Measurements from ENCODE around the gene MAD2L2.

Gene MAD2L2

DNA sequence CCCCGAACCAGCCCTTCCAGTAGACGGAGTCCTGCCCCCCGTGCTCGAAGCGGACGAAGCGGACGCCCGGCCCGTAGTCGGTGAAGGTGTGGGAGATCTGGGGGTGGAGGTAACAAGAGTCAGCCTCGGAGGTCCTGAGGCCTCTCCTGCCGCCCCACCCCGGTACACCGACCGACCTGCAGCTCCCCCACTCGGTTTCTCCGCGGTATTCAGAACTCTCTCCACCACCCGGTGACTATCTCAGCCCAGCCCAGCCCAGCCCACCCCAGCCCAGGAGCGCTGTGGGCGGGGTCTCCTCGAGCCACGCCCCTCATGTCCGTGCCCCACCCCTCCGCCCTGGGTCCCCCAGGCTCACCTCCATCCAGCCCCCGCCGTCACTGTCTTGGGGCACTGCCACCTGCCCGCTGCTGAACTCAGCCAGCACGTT is 32.2 kb downstream of the MAD2L2 start:
- Histone ChIP-seq H3K27me3 (ENCODE audit: low read length) (no peaks in the 10 kb centered on the region), H4K20me1 (ENCODE audit: low read depth, low read length) (no peaks in the 10 kb centered on the region), H3K9me3 (ENCODE audit: insufficient read depth, low read length) (no peaks in the 10 kb centered on the region), H3K4me2 (ENCODE audit: low read depth, low read length, poor library complexity, severe bottlenecking) (no peak overlapping the region), H2AFZ (ENCODE audit: low read depth, low read length, severe bottlenecking) (no peak overlapping the region), H3K9ac (ENCODE audit: low read length) (no peak overlapping the region), H3K9me2 (replicated peaks; ENCODE audit: insufficient read depth, low read length) (no peaks in the 10 kb centered on the region), H3K36me3 (ENCODE audit: low read length) (no peaks in the 10 kb centered on the region), H3K4me3 (ENCODE audit: insufficient read depth, low read length, poor library complexity, severe bottlenecking) (no peak overlapping the region), H3K27ac (ENCODE audit: low read depth, low read length) (no peak overlapping the region), H3K79me2 (ENCODE audit: insufficient read depth, low read length) (no peaks in the 10 kb centered on the region), H3F3A (ENCODE audit: insufficient read depth) (no peaks in the 10 kb centered on the region)
- TF ChIP-seq CTCF (IDR thresholded peaks at IDR 0.05; ENCODE audit: insufficient read depth, low read length, poor library complexity, severe bottlenecking) (no peak), EZH2phosphoT487 (conservative IDR thresholded peaks at IDR 0.05; ENCODE audit: low read length) (no peak)

GRCh38 chr1:11648039-11648438 is 32.9 kb downstream of the MAD2L2 start:
- no peaks in the 10 kb centered on the region for H3K36me3 ChIP-seq (ENCODE audit: low read length)
- H2AFZ ChIP-seq (ENCODE audit: low read depth, low read length, severe bottlenecking) = no peak overlapping the region
- H3K79me2 ChIP-seq (ENCODE audit: insufficient read depth, low read length) = no peaks in the 10 kb centered on the region
- no peaks in the 10 kb centered on the region for H3K9me3 ChIP-seq (ENCODE audit: insufficient read depth, low read length)
- no peak overlapping the region for H3K4me2 ChIP-seq (ENCODE audit: low read depth, low read length, poor library complexity, severe bottlenecking)
- H4K20me1 ChIP-seq (ENCODE audit: low read depth, low read length) = no peaks in the 10 kb centered on the region
- no peak overlapping the region for H3K27ac ChIP-seq (ENCODE audit: low read depth, low read length)
- TF ChIP-seq CTCF (IDR thresholded peaks at IDR 0.05; ENCODE audit: insufficient read depth, low read length, poor library complexity, severe bottlenecking) (no peak), EZH2phosphoT487 (conservative IDR thresholded peaks at IDR 0.05; ENCODE audit: low read length) (no peak)
- H3K27me3 ChIP-seq (ENCODE audit: low read length) = no peaks in the 10 kb centered on the region
- no peak overlapping the region for H3K9ac ChIP-seq (ENCODE audit: low read length)
- no peak overlapping the region for H3K4me3 ChIP-seq (ENCODE audit: insufficient read depth, low read length, poor library complexity, severe bottlenecking)
- H3K9me2 ChIP-seq (replicated peaks; ENCODE audit: insufficient read depth, low read length) = no peaks in the 10 kb centered on the region
- no peaks in the 10 kb centered on the region for H3F3A ChIP-seq (ENCODE audit: insufficient read depth)

DNA sequence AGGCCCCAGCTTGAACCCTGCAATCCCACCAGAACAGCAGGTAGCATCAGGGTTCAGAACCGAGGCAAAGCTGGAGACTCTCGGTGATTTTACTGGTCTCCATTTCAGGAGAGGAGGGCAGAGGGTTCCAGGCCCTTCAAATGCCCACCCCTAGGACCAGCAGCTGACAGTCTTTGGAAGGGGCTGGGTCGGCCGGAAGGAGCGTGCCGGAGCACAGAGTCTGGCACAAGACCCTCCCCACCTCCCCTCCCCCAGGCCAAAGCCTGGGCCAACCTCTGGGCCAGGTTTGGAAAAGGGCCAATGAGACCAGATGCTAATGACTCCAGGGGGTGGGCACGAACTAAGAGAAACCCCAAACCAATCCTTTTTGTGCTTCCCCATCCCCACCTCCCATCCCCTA is 33.6 kb downstream of the MAD2L2 start:
- Histone ChIP-seq H3K9me3 (ENCODE audit: insufficient read depth, low read length) (no peaks in the 10 kb centered on the region), H2AFZ (ENCODE audit: low read depth, low read length, severe bottlenecking) (no peak overlapping the region), H3K27me3 (ENCODE audit: low read length) (no peaks in the 10 kb centered on the region), H3F3A (ENCODE audit: insufficient read depth) (no peaks in the 10 kb centered on the region), H3K27ac (ENCODE audit: low read depth, low read length) (no peak overlapping the region), H3K36me3 (ENCODE audit: low read length) (no peaks in the 10 kb centered on the region), H3K9me2 (replicated peaks; ENCODE audit: insufficient read depth, low read length) (no peaks in the 10 kb centered on the region), H3K4me2 (ENCODE audit: low read depth, low read length, poor library complexity, severe bottlenecking) (no peak overlapping the region), H4K20me1 (ENCODE audit: low read depth, low read length) (no peaks in the 10 kb centered on the region), H3K79me2 (ENCODE audit: insufficient read depth, low read length) (no peaks in the 10 kb centered on the region), H3K4me3 (ENCODE audit: insufficient read depth, low read length, poor library complexity, severe bottlenecking) (no peak overlapping the region), H3K9ac (ENCODE audit: low read length) (no peak overlapping the region)
- TF ChIP-seq EZH2phosphoT487 (conservative IDR thresholded peaks at IDR 0.05; ENCODE audit: low read length) (no peak), CTCF (IDR thresholded peaks at IDR 0.05; ENCODE audit: insufficient read depth, low read length, poor library complexity, severe bottlenecking) (no peak)
